GM23338 (cell line): ENCODE data around the gene FILIP1.

Experiments
- CREB1 ChIP-seq: fragments of 250-450 bp; sonication (Bioruptor Pico); IDR thresholded peaks from 2 replicates; pipeline ENCODE4 v1.5.0; 2020; ENCODE audit warnings: low read depth, mild to moderate bottlenecking, moderate library complexity
- CTCF ChIP-seq, 2 experiments: fragments of 200-600 bp in 1 of 2; sonication (generic) in 1 of 2; conservative IDR thresholded peaks; 2 replicates each; pipeline versions ENCODE4 v1.5.1 to v1.6.1; 2016 to 2017; ENCODE audit warnings: antibody characterized with exemption in 2 of 2, low read depth in 2 of 2, mild to moderate bottlenecking in 2 of 2, moderate library complexity in 1 of 2
- EZH2 ChIP-seq: fragments of 200-600 bp; sonication (generic); IDR thresholded peaks from one replicate; pipeline ENCODE4 v1.8.0; 2017; ENCODE audit warnings: antibody characterized with exemption, mild to moderate bottlenecking, low read depth; ENCODE audit not compliant: unreplicated experiment
- POLR2AphosphoS5 ChIP-seq: IDR thresholded peaks from 2 replicates; pipeline ENCODE4 v1.6.1; 2016; ENCODE audit warnings: antibody characterized with exemption, low read depth
- ZNF114 ChIP-seq: fragments of 250-450 bp; sonication (Bioruptor Pico); IDR thresholded peaks from 2 replicates; pipeline ENCODE4 v1.5.0; 2020; ENCODE audit warnings: mild to moderate bottlenecking, moderate library complexity
- TF ChIP-seq, protein P1 (sequence below): IDR thresholded peaks from one replicate; pipeline ENCODE4 v1.6.1; 2018; ENCODE audit warnings: antibody characterized with exemption; ENCODE audit not compliant: unreplicated experiment

- TF ChIP-seq CREB1 (no peak), POLR2AphosphoS5 (no peak), CTCF (conservative IDR thresholded peaks at IDR 0.05; ENCODE audit: low read depth in 2 of 2) (no peak), EZH2 (no peak), ZNF114 (CRISPR knock-in tag) (no peak)
- TF ChIP-seq, protein P1, sequence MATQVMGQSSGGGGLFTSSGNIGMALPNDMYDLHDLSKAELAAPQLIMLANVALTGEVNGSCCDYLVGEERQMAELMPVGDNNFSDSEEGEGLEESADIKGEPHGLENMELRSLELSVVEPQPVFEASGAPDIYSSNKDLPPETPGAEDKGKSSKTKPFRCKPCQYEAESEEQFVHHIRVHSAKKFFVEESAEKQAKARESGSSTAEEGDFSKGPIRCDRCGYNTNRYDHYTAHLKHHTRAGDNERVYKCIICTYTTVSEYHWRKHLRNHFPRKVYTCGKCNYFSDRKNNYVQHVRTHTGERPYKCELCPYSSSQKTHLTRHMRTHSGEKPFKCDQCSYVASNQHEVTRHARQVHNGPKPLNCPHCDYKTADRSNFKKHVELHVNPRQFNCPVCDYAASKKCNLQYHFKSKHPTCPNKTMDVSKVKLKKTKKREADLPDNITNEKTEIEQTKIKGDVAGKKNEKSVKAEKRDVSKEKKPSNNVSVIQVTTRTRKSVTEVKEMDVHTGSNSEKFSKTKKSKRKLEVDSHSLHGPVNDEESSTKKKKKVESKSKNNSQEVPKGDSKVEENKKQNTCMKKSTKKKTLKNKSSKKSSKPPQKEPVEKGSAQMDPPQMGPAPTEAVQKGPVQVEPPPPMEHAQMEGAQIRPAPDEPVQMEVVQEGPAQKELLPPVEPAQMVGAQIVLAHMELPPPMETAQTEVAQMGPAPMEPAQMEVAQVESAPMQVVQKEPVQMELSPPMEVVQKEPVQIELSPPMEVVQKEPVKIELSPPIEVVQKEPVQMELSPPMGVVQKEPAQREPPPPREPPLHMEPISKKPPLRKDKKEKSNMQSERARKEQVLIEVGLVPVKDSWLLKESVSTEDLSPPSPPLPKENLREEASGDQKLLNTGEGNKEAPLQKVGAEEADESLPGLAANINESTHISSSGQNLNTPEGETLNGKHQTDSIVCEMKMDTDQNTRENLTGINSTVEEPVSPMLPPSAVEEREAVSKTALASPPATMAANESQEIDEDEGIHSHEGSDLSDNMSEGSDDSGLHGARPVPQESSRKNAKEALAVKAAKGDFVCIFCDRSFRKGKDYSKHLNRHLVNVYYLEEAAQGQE, result no peak
Measured at GRCh38 chr6:75486850-75487518, 6.6 kb downstream of the FILIP1 start.
